RWPE2 (cell line): ENCODE measurements around the gene FIP1L1.
A peak's percentile ranks its signal among the peaks of the same experiment; 100 is the strongest.

Source experiments
- ATAC-seq: fragments of 200-7000 bp; cut with Tn5 transposase; 3 replicates; pipeline ENCODE4 v1.9.1; 2021; ENCODE audit warnings: low read depth
- DNase-seq: peaks from one replicate; pipeline ENCODE4 v3.0.0-alpha.2; 2020; ENCODE audit warnings: low spot score
- H3K27ac ChIP-seq: fragments of 450-650 bp; 2 replicates; pipeline ENCODE4 v1.5.1; 2017; ENCODE audit warnings: mild to moderate bottlenecking; ENCODE audit not compliant: poor library complexity, severe bottlenecking
- H3K27me3 ChIP-seq: fragments of 250-450 bp; sonication (Bioruptor Pico); 2 replicates; pipeline ENCODE4 v1.5.1; 2021; ENCODE audit warnings: mild to moderate bottlenecking, moderate library complexity; ENCODE audit not compliant: insufficient read depth, poor library complexity, severe bottlenecking
- H3K36me3 ChIP-seq: fragments of 250-450 bp; sonication (Bioruptor Pico); 2 replicates; pipeline ENCODE4 v1.5.1; 2020; ENCODE audit warnings: low read depth, mild to moderate bottlenecking, moderate library complexity
- H3K4me1 ChIP-seq: fragments of 250-450 bp; sonication (Bioruptor Pico); 2 replicates; pipeline ENCODE4 v1.5.1; 2021; ENCODE audit warnings: mild to moderate bottlenecking, moderate library complexity; ENCODE audit not compliant: insufficient read depth, poor library complexity, severe bottlenecking
- H3K4me3 ChIP-seq: fragments of 250-450 bp; sonication (Bioruptor Pico); 2 replicates; pipeline ENCODE4 v1.5.1; 2021; ENCODE audit warnings: mild to moderate bottlenecking, moderate library complexity; ENCODE audit not compliant: severe bottlenecking
- H3K9me3 ChIP-seq: fragments of 250-450 bp; sonication (Bioruptor Pico); 2 replicates; pipeline ENCODE4 v1.5.1; 2021; ENCODE audit warnings: mild to moderate bottlenecking, moderate library complexity; ENCODE audit not compliant: severe bottlenecking
- TF ChIP-seq, protein P1 (sequence below): fragments of 450-650 bp; IDR thresholded peaks from one replicate; pipeline ENCODE4 v1.5.1; 2017; ENCODE audit warnings: mild to moderate bottlenecking, moderate library complexity; ENCODE audit not compliant: poor library complexity, severe bottlenecking

Gene FIP1L1

DNA sequence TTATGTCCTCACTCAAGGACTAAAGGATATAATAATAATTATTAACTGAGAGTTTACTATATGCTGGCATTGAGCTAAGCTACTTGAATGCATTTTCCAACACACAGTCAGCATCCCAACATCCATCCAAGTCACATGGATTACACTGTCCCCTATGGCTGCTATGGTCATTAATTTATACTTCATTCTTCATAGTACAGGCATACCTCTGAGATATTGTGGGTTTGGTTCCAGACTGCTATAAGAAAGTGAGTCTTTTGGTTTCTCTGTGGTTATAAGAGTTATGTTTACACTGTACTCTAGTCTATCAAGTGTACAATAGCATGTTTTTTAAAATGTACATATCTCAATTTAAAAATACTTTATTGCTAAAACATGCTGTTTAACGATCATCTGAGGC lies 124.7 kb downstream of the FIP1L1 start:
- Histone ChIP-seq H3K9me3 (no peaks in the 10 kb centered on the region), H3K4me3 (no peak overlapping the region), H3K36me3 (no peaks in the 10 kb centered on the region), H3K4me1 (no peaks in the 10 kb centered on the region), H3K27me3 (no peaks in the 10 kb centered on the region), H3K27ac (no peak overlapping the region)
- TF ChIP-seq, protein P1, sequence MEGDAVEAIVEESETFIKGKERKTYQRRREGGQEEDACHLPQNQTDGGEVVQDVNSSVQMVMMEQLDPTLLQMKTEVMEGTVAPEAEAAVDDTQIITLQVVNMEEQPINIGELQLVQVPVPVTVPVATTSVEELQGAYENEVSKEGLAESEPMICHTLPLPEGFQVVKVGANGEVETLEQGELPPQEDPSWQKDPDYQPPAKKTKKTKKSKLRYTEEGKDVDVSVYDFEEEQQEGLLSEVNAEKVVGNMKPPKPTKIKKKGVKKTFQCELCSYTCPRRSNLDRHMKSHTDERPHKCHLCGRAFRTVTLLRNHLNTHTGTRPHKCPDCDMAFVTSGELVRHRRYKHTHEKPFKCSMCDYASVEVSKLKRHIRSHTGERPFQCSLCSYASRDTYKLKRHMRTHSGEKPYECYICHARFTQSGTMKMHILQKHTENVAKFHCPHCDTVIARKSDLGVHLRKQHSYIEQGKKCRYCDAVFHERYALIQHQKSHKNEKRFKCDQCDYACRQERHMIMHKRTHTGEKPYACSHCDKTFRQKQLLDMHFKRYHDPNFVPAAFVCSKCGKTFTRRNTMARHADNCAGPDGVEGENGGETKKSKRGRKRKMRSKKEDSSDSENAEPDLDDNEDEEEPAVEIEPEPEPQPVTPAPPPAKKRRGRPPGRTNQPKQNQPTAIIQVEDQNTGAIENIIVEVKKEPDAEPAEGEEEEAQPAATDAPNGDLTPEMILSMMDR = no peak
- ATAC-seq = no peak
- DNase-seq = no peak

DNA sequence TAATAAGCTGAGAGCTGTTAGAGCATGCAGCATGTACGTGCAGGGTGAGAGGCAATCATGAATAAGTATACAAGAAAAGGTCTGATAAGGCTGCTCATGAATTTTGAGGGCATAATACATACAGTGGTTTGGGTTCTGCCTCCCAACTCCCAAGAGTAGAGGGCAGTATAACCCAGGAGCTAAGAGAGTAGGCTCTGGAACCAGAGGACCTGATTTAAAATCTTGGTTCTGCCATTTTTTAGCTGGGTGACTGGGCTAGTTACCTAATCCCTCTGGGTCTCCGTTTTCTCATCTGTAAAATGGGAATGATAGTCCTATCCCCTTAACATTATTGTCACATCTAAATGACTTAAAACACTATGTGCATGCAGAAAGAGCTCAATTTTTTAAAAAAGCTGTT lies 128.5 kb downstream of the FIP1L1 start:
- ATAC-seq (no peak), DNase-seq (no peak)
- Histone ChIP-seq H3K27me3 (no peaks in the 10 kb centered on the region), H3K9me3 (no peaks in the 10 kb centered on the region), H3K4me3 (no peak overlapping the region), H3K36me3 (no peaks in the 10 kb centered on the region), H3K27ac (no peak overlapping the region), H3K4me1 (no peaks in the 10 kb centered on the region)
- TF ChIP-seq, protein P1 = peak; percentile 23

DNA sequence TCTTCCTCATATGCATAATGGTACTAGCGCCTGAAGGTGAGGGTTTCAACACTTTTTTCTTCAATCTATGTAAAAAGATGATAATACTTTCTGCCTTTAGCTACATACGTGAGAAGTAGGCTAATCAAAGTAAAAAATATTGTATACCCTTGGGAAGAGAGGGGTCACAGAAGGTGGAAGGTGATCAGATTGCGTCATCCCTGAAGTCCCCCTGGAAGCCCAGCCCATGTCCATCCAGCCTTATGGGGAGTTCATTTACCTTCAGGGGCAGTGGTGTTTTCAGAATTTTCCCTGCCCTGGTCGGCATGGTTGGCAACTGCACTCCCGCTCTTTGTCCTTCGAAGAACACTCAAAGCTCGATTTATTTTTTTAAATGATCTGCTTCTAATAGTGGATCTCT lies 129.6 kb downstream of the FIP1L1 start:
- no peak for DNase-seq
- H3K27ac ChIP-seq = no peak overlapping the region
- no peak overlapping the region for H3K4me3 ChIP-seq
- H3K9me3 ChIP-seq = no peaks in the 10 kb centered on the region
- no peaks in the 10 kb centered on the region for H3K4me1 ChIP-seq
- no peak for ATAC-seq
- TF ChIP-seq, protein P1 = no peak
- H3K36me3 ChIP-seq = no peaks in the 10 kb centered on the region
- H3K27me3 ChIP-seq = no peaks in the 10 kb centered on the region

DNA sequence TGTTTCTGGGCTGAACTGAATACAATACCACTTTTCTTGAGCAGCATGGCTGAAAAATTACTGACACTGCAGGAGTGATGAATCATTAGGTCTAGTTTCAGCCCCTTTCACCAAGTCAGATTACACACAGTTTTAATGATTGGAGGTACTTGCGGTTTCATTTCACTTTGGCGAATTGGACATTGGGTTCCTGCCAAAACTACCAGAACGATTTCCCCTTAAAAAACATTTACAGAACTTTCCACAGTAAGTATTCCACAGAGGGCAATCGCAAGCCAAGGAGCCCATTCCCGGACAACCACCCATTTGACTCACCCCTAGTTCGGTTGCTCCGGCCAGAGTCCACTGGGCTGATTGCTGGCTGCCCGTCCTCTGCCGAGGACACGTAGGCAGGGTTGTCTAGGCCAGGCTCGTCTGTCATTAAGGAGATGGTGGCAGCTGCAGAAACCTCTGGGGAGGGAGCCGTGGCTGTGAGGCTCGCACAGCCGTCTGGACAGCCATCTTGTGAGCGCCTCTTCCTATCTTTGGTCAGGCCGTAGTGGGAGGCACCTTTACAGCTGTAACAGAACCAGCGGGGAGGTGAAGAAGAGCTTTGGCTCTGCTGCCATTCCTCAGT lies 130.3 kb downstream of the FIP1L1 start:
- ATAC-seq (no peak), DNase-seq (no peak)
- no peaks in the 10 kb centered on the region for H3K4me1 ChIP-seq
- H3K27me3 ChIP-seq = no peaks in the 10 kb centered on the region
- no peaks in the 10 kb centered on the region for H3K9me3 ChIP-seq
- no peak overlapping the region for H3K27ac ChIP-seq
- TF ChIP-seq, protein P1 = no peak
- H3K36me3 ChIP-seq = no peaks in the 10 kb centered on the region
- H3K4me3 ChIP-seq = no peak overlapping the region

DNA sequence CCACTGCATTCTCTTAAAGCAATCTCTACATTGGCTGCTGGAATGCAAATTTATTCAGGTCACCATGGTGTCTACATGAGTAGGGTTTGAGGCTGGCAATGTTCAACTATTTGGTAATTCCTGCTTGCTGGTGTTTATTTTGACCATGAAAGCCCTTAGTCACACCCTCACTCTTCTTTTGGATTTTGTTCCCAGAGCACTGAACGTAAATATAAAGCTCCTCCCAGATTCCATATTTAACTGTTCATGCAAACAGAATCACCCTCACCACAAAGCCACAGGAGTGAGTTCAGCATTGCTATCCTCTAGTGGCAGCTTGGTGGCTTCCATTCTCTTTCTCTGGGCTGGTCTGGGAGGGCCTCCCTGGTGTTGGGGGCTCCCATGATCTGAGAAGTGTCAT lies 131.0 kb downstream of the FIP1L1 start:
- ATAC-seq (no peak), DNase-seq (no peak)
- no peaks in the 10 kb centered on the region for H3K4me1 ChIP-seq
- no peaks in the 10 kb centered on the region for H3K9me3 ChIP-seq
- no peak overlapping the region for H3K4me3 ChIP-seq
- no peak overlapping the region for H3K27ac ChIP-seq
- no peaks in the 10 kb centered on the region for H3K27me3 ChIP-seq
- H3K36me3 ChIP-seq = no peaks in the 10 kb centered on the region
- TF ChIP-seq, protein P1 = no peak
